ENCODE results near the gene TIGIT. TPM values are rescaled to one million over a fixed set of nuclear protein-coding genes. Genes with fewer than 3 reads are reported as not detected.

The TIGIT gene
- total and polyA plus RNA-seq, 10 of the 15 experiments (the other 5 are each of a cell fraction or from before 2014, with no cell fraction given), result 0.08 to 4.7 (median 0.94) TPM

DNA sequence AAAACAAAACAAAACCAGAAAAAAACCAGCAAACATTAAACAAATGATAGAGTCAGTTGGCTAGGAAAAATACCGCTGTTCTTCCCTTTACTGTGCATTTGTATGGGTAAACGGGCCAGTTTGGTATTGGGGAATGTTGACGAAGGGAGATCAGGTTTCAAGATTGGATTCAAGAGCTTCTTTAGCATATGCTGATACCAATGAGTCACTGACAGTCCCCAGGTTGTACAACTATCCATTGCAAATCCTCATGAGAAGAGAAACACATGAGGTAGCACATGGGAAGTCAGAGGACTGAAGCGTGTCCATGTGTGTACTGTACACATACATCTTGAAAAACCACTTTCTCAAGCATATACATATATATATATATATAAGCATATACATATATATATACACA, 25.6 kb downstream of the TIGIT start:
- peaks cover 10% of the 10 kb centered on the region for H3K4me1 ChIP-seq (ENCODE audit: control insufficient read depth, insufficient read depth, low read length)
- H3K27me3 ChIP-seq (replicated peaks in 1 of 2; ENCODE audit: control insufficient read depth in 2 of 2, insufficient read depth in 2 of 2, low read length in 1 of 2), result no peaks in the 10 kb centered on the region
- WGBS (ENCODE audit: insufficient coverage, insufficient replicate concordance, low lambda C conversion rate, missing lambda C conversion rate), result 95% methylated on average over 4 of the region's 4 CpGs
- no peaks in the 10 kb centered on the region for H3K9me3 ChIP-seq (replicated peaks; ENCODE audit: control insufficient read depth, insufficient read depth, low read length)
- ChIA-PET RAD21 (ENCODE audit: unreplicated experiment) (interaction anchor here (1.7 kb wide), 1 partner anchor 28 kb away, joined by 7 read pairs; no protein-coding TSS in a partner anchor), CTCF (interaction anchor here (1.0 kb wide), 3 partner anchors 9 to 31 kb away, joined by 3 to 4 read pairs (median 3); no protein-coding TSS in a partner anchor), SMC1A (ENCODE audit: uncharacterized antibody, unreplicated experiment) (interaction anchor here (1.3 to 2.6 kb wide), 3 partner anchors 11 to 28 kb away, joined by 6 to 13 read pairs (median 7); no protein-coding TSS in a partner anchor), POLR2A (interaction anchor here (1.2 kb wide), 1 partner anchor 11 kb away, joined by 3 read pairs; no protein-coding TSS in a partner anchor)
- no peak for ATAC-seq
- H3K4me3 ChIP-seq, result no peak overlapping the region
- H4K20me1 ChIP-seq (ENCODE audit: control insufficient read depth, insufficient read depth), result no peaks in the 10 kb centered on the region
- H3K4me2 ChIP-seq (ENCODE audit: control insufficient read depth, insufficient read depth), result no peak overlapping the region
- BruUV-seq (replicated peaks), result no TSS peak
- no peaks in the 10 kb centered on the region; a peak in 1 of 4 replicates for H3K36me3 ChIP-seq (ENCODE audit: control insufficient read depth in 2 of 2, insufficient read depth in 2 of 2, low read length in 1 of 2)
- FAIRE-seq, result no peak
- no peak for DNase-seq (ENCODE audit: low read depth, low spot score)
- no peak overlapping the region for H3K27ac ChIP-seq (ENCODE audit: control insufficient read depth, insufficient read depth)
- no peak overlapping the region for H3K9ac ChIP-seq (ENCODE audit: control insufficient read depth, insufficient read depth, low read length)
- in situ Hi-C loops (cut with MboI), result no loop called here
- no peaks in the 10 kb centered on the region for H3K79me2 ChIP-seq (ENCODE audit: control insufficient read depth, insufficient read depth, low read length)
- no peak overlapping the region for H2AFZ ChIP-seq (ENCODE audit: control insufficient read depth, low read depth, low read length)
- no peak for TF ChIP-seq EED (IDR thresholded peaks at IDR 0.05; ENCODE audit: low read depth)
- intact Hi-C loops (cut with micrococcal nuclease; ENCODE audit: unreplicated experiment), result no loop called here

GRCh38 chr3:114320246-114320645, 26.4 kb downstream of the TIGIT start:
- Histone ChIP-seq H3K27ac (ENCODE audit: control insufficient read depth, insufficient read depth) (no peak overlapping the region), H4K20me1 (ENCODE audit: control insufficient read depth, insufficient read depth) (no peaks in the 10 kb centered on the region), H3K4me1 (ENCODE audit: control insufficient read depth, insufficient read depth, low read length) (peaks cover 8% of the 10 kb centered on the region), H3K4me2 (ENCODE audit: control insufficient read depth, insufficient read depth) (no peak overlapping the region), H2AFZ (ENCODE audit: control insufficient read depth, low read depth, low read length) (no peak overlapping the region), H3K36me3 (ENCODE audit: control insufficient read depth in 2 of 2, insufficient read depth in 2 of 2, low read length in 1 of 2) (no peaks in the 10 kb centered on the region; a peak in 1 of 4 replicates), H3K27me3 (replicated peaks in 1 of 2; ENCODE audit: control insufficient read depth in 2 of 2, insufficient read depth in 2 of 2, low read length in 1 of 2) (no peaks in the 10 kb centered on the region), H3K79me2 (ENCODE audit: control insufficient read depth, insufficient read depth, low read length) (no peaks in the 10 kb centered on the region), H3K9me3 (replicated peaks; ENCODE audit: control insufficient read depth, insufficient read depth, low read length) (no peaks in the 10 kb centered on the region), H3K4me3 (no peak overlapping the region), H3K9ac (ENCODE audit: control insufficient read depth, insufficient read depth, low read length) (no peak overlapping the region)
- intact Hi-C loops (cut with micrococcal nuclease; ENCODE audit: unreplicated experiment), result no loop called here
- ATAC-seq, result no peak
- no peak for DNase-seq (ENCODE audit: low read depth, low spot score)
- RAD21 ChIA-PET (ENCODE audit: unreplicated experiment), result interaction anchor here (1.7 to 5.2 kb wide), 2 partner anchors 13 to 29 kb away, joined by 7 to 34 read pairs; no protein-coding TSS in a partner anchor
- SMC1A ChIA-PET (ENCODE audit: uncharacterized antibody, unreplicated experiment), result interaction anchor here (0.9 to 2.1 kb wide), 3 partner anchors 13 to 29 kb away, joined by 3 to 7 read pairs (median 6); no protein-coding TSS in a partner anchor
- POLR2A ChIA-PET, result interaction anchor here (1.2 to 1.4 kb wide), 2 partner anchors 12 to 13 kb away, joined by 3 to 5 read pairs; no protein-coding TSS in a partner anchor
- 77% methylated on average over 1 of the region's 1 CpG for WGBS (ENCODE audit: insufficient coverage, insufficient replicate concordance, low lambda C conversion rate, missing lambda C conversion rate)
- no peak for TF ChIP-seq ZBTB40 (IDR thresholded peaks at IDR 0.05; ENCODE audit: borderline replicate concordance)
- TF ChIP-seq HCFC1 (IDR thresholded peaks at IDR 0.05; ENCODE audit: low read length), result no peak
- TF ChIP-seq DPF2 (IDR thresholded peaks at IDR 0.05), result no peak
- TF ChIP-seq PAX8 (IDR thresholded peaks at IDR 0.05), result no peak
- no peak for TF ChIP-seq PML (IDR thresholded peaks at IDR 0.05; ENCODE audit: low read length)
- no peak for TF ChIP-seq NFYA (IDR thresholded peaks at IDR 0.05; ENCODE audit: borderline replicate concordance, low read depth, low read length)
- TF ChIP-seq RELB (IDR thresholded peaks at IDR 0.05; ENCODE audit: low read depth), result no peak
- no peak for TF ChIP-seq NRF1 (conservative IDR thresholded peaks at IDR 0.05; ENCODE audit: low read depth, low read length)
- no peak for TF ChIP-seq ASH2L (IDR thresholded peaks at IDR 0.05; ENCODE audit: borderline replicate concordance, low read depth)
- TF ChIP-seq SUZ12 (IDR thresholded peaks at IDR 0.05; ENCODE audit: unreplicated experiment), result no peak
- no TSS peak for BruUV-seq (replicated peaks)
- in situ Hi-C loops (cut with MboI), result no loop called here
- no peak for FAIRE-seq
- CTCF ChIA-PET, result interaction anchor here (1.0 kb wide), 2 partner anchors 8 to 11 kb away, joined by 3 to 4 read pairs; no protein-coding TSS in a partner anchor

All from GM12878 (cell line).